ENCODE data around the gene TMEM80. TPM values are rescaled to one million over a fixed set of nuclear protein-coding genes. Genes with fewer than 3 reads are reported as not detected.
A peak's percentile ranks its signal among the peaks of the same experiment; 100 is the strongest.

TMEM80 gene
- total and polyA plus RNA-seq, 9 of the 15 experiments (the other 6 are each of a cell fraction or from before 2014, with no cell fraction given) = 5.1 to 30.1 (median 12.4) TPM

DNA sequence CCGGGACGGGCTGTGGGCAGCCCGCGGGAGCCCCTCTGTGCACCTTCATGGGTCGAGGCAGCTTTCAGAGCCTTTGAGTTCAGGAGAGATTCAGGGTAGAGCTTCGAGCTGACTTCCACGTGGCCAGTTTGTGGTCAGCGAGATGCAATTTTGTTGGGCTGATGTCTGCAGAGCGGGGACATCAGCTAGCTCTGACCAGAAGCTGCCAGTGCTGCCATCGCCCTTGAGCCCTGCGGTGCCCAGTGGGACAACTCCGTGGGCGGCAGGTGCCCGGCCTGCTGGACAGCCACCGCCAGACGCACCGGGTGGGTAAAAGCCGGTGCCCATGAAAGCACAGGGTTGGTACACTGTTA lies 52.4 kb downstream of the TMEM80 start (continued):
- TF ChIP-seq ESRRA (IDR thresholded peaks at IDR 0.05; ENCODE audit: borderline replicate concordance, low read depth) (no peak), FOSL1 (tag; conservative IDR thresholded peaks at IDR 0.05) (no peak), HDAC3 (IDR thresholded peaks at IDR 0.05; ENCODE audit: borderline replicate concordance, partially characterized antibody) (no peak), HEY1 (CRISPR knock-in tag; IDR thresholded peaks at IDR 0.05; ENCODE audit: borderline replicate concordance) (no peak), SRSF9 (IDR thresholded peaks at IDR 0.05; ENCODE audit: borderline replicate concordance, low read depth, low read length) (no peak), CREBBP (IDR thresholded peaks at IDR 0.05; ENCODE audit: low read depth, low read length) (no peak), ZNF707 (CRISPR knock-in tag; conservative IDR thresholded peaks at IDR 0.05) (no peak), EWSR1 (IDR thresholded peaks at IDR 0.05; ENCODE audit: borderline replicate concordance, low read depth, partially characterized antibody) (no peak), NFATC3 (IDR thresholded peaks at IDR 0.05) (no peak), RNF2 (IDR thresholded peaks at IDR 0.05) (no peak), ZNF77 (CRISPR knock-in tag; IDR thresholded peaks at IDR 0.05) (no peak), FUS (optimal IDR thresholded peaks at IDR 0.05; ENCODE audit: low read depth, low read length) (no peak), ZNF175 (CRISPR knock-in tag; IDR thresholded peaks at IDR 0.05; ENCODE audit: low read depth) (peak; percentile 56; the same call in 1 of the 2 replicates), EP300 (IDR thresholded peaks at IDR 0.05; ENCODE audit: low read length) (no peak)
- TF ChIP-seq, protein P1, sequence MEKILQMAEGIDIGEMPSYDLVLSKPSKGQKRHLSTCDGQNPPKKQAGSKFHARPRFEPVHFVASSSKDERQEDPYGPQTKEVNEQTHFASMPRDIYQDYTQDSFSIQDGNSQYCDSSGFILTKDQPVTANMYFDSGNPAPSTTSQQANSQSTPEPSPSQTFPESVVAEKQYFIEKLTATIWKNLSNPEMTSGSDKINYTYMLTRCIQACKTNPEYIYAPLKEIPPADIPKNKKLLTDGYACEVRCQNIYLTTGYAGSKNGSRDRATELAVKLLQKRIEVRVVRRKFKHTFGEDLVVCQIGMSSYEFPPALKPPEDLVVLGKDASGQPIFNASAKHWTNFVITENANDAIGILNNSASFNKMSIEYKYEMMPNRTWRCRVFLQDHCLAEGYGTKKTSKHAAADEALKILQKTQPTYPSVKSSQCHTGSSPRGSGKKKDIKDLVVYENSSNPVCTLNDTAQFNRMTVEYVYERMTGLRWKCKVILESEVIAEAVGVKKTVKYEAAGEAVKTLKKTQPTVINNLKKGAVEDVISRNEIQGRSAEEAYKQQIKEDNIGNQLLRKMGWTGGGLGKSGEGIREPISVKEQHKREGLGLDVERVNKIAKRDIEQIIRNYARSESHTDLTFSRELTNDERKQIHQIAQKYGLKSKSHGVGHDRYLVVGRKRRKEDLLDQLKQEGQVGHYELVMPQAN (IDR thresholded peaks at IDR 0.05; ENCODE audit: borderline replicate concordance) = peak; percentile 77
- TF ChIP-seq, protein P2, sequence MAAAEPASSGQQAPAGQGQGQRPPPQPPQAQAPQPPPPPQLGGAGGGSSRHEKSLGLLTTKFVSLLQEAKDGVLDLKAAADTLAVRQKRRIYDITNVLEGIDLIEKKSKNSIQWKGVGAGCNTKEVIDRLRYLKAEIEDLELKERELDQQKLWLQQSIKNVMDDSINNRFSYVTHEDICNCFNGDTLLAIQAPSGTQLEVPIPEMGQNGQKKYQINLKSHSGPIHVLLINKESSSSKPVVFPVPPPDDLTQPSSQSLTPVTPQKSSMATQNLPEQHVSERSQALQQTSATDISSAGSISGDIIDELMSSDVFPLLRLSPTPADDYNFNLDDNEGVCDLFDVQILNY (CRISPR knock-in tag; IDR thresholded peaks at IDR 0.05) = no peak
- TF ChIP-seq, protein P3, sequence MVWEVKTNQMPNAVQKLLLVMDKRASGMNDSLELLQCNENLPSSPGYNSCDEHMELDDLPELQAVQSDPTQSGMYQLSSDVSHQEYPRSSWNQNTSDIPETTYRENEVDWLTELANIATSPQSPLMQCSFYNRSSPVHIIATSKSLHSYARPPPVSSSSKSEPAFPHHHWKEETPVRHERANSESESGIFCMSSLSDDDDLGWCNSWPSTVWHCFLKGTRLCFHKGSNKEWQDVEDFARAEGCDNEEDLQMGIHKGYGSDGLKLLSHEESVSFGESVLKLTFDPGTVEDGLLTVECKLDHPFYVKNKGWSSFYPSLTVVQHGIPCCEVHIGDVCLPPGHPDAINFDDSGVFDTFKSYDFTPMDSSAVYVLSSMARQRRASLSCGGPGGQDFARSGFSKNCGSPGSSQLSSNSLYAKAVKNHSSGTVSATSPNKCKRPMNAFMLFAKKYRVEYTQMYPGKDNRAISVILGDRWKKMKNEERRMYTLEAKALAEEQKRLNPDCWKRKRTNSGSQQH (CRISPR knock-in tag; IDR thresholded peaks at IDR 0.05) = no peak
- TF ChIP-seq, protein P4, sequence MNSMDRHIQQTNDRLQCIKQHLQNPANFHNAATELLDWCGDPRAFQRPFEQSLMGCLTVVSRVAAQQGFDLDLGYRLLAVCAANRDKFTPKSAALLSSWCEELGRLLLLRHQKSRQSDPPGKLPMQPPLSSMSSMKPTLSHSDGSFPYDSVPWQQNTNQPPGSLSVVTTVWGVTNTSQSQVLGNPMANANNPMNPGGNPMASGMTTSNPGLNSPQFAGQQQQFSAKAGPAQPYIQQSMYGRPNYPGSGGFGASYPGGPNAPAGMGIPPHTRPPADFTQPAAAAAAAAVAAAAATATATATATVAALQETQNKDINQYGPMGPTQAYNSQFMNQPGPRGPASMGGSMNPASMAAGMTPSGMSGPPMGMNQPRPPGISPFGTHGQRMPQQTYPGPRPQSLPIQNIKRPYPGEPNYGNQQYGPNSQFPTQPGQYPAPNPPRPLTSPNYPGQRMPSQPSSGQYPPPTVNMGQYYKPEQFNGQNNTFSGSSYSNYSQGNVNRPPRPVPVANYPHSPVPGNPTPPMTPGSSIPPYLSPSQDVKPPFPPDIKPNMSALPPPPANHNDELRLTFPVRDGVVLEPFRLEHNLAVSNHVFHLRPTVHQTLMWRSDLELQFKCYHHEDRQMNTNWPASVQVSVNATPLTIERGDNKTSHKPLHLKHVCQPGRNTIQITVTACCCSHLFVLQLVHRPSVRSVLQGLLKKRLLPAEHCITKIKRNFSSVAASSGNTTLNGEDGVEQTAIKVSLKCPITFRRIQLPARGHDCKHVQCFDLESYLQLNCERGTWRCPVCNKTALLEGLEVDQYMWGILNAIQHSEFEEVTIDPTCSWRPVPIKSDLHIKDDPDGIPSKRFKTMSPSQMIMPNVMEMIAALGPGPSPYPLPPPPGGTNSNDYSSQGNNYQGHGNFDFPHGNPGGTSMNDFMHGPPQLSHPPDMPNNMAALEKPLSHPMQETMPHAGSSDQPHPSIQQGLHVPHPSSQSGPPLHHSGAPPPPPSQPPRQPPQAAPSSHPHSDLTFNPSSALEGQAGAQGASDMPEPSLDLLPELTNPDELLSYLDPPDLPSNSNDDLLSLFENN (IDR thresholded peaks at IDR 0.05; ENCODE audit: low read depth in 2 of 2, low read length in 2 of 2) = no peak
